GM12892 (cell line): ENCODE measurements around the gene KAZN.

Source experiments
- DNase-seq: peaks from one replicate; pipeline ENCODE4 v3.0.0; 2011; ENCODE audit not compliant: insufficient read length
- FAIRE-seq: peaks from 2 replicates; lab custom pipeline; 2011; peaks lifted over from hg19 to GRCh38; lab: Jason Lieb, UNC
- POLR2A ChIP-seq: IDR thresholded peaks from 2 replicates; pipeline ENCODE4 v1.6.1; 2011; ENCODE audit warnings: low read depth, low read length, control low read depth
- POLR2AphosphoS5 ChIP-seq: IDR thresholded peaks from 2 replicates; pipeline ENCODE4 v1.6.1; 2011; ENCODE audit warnings: low read depth, low read length, control low read depth
- TAF1 ChIP-seq: IDR thresholded peaks from 2 replicates; pipeline ENCODE4 v1.6.1; 2011; ENCODE audit warnings: low read depth, mild to moderate bottlenecking, control low read depth, low read length, borderline replicate concordance

Gene KAZN

DNA sequence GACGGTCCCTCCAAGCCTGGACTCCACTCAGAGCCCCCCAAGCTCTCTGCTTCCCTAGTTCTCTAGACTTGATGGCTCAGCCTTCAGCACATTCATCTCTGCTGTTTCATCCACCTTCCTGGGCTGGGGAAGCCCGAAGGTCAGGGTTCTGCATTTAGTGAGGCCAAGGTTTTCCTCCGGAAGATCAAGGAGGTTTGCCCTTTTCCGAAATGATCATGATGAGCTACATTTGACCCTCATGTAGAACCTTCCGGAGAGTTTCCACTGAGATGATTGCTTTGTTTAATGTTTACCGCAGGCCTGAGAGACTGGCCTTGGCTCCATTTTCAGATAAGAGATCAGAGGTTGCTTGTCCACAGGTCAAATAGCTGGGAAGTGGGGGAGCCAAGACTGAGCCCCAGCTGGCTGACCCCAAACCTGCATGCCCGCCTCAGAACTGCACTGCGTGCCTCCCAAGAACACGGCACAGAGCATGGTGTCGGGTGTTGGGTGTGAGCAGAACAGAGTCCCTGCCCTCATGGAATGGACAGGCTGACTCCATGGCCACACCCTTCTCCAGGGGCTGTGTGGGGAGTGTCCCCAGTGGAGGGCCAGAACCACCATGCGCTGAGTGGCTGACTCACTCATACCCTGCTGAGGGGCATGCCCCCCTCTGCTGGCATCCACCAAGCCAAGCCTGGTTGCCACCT lies 354.3 kb downstream of the KAZN start:
- FAIRE-seq, result no peak
- TF ChIP-seq POLR2AphosphoS5 (no peak), POLR2A (no peak), TAF1 (no peak)
- DNase-seq, result no peak

DNA sequence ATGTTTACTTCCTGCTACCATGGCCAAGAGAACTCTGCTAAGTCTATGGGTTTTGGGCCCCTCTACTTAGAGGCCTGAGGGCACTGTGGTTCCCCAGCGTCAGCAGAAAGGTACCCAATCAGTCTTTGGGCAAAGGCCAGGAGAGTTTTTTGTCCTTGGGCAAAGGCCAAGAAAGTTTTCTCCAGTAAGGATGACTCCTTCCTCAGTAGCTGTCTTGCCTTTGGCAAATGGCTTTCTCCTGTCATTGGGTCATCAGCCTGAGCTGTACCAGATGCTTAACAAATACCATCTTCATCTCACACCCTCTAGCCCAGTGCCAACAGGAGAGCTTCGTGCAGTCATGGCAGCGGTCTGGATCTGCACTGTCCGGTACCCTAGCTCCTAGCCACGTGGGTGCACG lies 355.7 kb downstream of the KAZN start:
- TF ChIP-seq POLR2AphosphoS5, result no peak
- no peak for TF ChIP-seq TAF1
- DNase-seq (no peak), FAIRE-seq (no peak)

DNA sequence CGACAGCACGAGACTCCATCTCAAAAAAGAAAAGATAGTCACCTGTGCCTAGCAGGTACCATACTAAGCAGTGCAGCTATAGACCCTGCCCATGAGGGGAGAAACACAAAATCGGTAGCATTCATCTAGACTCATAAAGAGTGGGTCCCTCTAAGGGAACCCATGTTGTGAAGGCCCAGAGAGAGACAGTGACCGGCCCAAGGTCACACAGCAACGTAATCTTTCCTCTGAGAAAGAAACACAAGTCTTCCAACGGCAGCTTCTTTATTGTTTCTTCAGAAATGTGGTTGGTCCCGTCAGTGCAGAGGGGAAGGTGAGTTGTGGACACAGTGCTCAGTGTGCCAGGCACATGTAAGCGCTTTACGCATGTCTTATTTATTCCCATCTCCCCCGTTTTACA lies 356.4 kb downstream of the KAZN start:
- TF ChIP-seq POLR2AphosphoS5 (no peak), POLR2A (no peak), TAF1 (no peak)
- FAIRE-seq, result no peak
- no peak for DNase-seq

DNA sequence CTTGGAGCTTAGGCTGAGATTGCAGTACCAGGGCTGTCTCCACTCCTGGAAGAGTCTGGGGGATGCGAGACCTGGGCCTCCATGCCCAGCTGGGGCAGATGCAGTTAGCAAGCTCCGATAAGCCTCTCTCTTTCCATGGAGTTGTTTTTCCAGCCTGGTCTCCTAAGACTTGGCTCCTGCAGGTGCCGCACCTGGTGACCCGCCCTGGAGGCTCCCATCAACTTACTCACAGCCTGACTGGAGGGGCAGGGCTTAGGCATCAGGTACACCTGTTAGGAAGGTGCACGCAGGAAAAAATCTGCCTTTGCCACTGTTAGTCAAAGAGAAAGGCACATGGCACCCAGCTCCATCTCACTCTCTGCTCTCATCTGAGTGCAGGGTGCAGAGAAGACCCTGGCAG lies 356.9 kb downstream of the KAZN start:
- no peak for TF ChIP-seq TAF1
- no peak for TF ChIP-seq POLR2AphosphoS5
- FAIRE-seq (no peak), DNase-seq (no peak)

DNA sequence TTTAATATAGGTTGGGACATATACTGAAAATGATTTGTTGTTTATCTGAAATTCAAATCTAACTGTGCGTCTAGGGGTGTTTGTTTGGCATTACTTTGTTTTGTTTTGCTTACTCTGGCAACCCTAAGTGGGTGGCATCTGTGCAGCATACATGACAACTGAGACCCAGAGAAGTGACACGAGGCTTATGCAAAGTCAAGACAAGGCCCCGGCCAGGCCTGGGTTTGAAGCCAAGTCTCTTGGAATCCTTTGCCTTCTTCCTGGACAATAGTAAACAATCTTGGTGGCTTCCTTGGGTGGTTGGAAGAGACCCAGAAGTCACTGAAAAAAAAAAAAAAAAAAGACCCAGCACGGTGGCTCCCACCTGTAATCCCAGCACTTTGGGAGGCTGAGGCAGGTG lies 357.5 kb downstream of the KAZN start:
- TF ChIP-seq POLR2A, result no peak
- TF ChIP-seq TAF1, result no peak
- TF ChIP-seq POLR2AphosphoS5, result no peak
- FAIRE-seq (no peak), DNase-seq (no peak)

DNA sequence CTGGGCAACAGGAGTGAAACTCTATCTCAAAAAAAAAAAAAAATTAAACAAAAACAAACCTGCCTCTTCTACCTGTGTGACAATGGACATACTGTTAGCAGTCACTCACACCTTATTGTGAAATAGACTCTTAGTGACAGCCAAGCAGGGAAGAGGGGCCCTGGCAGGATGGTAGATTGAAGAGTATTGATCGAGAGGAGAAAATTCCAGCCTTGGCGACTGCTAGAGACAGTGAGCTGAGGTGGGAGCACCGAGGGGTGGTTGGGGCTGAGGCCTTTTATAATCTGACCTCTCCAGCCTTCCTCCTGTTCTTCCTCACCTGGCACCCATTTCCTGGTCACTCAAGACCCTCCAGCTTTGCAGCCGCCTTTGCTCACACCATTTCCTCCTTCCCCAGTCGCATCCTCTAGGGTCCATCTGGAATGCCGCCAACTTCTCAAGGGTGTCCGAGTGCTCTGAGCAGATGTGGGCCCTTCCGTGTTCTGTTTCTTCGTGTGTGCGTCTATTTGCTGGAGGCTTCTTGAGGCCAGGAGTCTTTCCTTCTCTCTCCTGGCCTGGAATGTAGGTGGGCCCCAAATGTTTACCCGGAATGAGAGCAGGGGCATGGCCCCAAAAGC lies 358.2 kb downstream of the KAZN start:
- no peak for DNase-seq
- FAIRE-seq, result no peak
- no peak for TF ChIP-seq POLR2A
- TF ChIP-seq POLR2AphosphoS5, result no peak
- no peak for TF ChIP-seq TAF1

DNA sequence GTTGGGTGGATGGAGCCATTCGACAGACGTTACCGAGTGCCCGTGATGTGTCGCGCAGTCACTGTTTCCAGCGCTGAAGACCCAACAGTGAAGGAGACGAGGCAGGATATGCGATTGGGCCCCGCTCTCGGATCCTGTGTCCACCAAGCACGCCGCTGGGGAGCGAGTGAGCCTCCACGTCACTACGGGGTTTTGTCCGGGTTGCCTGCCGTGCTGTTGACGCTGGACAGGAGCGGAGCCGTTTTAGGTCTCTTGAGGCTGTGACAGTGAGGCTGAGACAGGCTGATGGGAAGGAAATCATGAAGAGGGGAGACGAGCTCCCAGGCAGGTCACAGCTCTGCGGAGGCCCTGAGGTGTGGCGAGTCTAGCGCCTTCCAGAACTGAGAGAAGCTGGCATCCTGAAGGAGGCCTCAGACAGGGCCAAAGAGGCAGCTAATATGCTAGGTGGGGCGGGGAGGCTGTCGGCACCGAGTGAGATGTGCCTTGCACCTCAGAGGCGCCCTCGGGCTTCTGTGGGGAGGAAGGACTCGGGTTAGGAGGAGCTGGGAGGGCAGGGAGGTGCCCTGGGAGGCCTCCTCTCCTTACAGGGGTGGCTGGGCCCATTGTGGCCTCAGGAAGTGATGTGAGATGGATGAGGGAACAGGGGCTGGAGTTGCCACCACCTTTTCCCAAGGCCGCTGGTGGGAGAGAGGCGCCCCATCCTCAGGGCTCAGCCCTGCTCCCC lies 359.1 kb downstream of the KAZN start:
- DNase-seq (no peak), FAIRE-seq (no peak)
- TF ChIP-seq POLR2AphosphoS5 (no peak), TAF1 (no peak), POLR2A (no peak)

DNA sequence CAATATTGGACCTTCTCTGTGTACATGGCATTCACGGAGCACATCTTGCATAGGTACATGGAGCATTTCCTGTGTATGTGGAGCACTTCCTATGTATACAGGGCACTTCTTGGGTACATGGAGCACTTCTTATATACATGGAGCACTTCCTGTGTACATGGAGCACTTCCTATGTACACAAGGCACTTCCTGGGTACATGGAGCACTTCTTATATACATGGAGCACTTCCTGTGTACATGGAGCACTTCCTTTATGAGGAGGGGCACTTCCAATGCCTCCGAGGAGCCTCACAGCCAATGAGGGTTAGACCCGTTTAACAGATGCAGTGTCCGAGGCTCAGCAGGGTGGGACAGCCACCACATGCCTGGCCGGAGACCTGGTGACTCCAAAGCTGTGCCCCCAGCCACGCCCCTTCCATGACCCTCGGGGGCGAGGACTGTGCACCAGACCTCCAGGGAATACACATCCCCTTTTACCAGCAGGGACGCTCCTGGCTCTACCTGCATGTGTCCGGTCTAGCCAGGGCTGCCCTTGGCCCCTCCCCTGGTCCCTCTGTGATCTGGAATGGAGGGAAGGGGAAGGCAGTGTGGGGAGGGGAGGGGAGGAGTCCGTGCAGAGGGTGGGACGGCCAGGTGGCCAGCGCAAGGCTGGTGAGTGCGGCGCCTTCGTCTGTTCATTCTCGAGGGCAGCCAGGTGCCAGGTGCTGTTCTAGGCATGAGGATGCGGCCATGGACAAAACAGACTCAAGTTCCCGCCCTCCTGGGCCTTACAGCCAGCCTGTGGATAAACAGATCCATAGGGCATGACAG lies 360.0 kb downstream of the KAZN start:
- DNase-seq (no peak), FAIRE-seq (no peak)
- TF ChIP-seq TAF1 (no peak), POLR2AphosphoS5 (no peak), POLR2A (no peak)

DNA sequence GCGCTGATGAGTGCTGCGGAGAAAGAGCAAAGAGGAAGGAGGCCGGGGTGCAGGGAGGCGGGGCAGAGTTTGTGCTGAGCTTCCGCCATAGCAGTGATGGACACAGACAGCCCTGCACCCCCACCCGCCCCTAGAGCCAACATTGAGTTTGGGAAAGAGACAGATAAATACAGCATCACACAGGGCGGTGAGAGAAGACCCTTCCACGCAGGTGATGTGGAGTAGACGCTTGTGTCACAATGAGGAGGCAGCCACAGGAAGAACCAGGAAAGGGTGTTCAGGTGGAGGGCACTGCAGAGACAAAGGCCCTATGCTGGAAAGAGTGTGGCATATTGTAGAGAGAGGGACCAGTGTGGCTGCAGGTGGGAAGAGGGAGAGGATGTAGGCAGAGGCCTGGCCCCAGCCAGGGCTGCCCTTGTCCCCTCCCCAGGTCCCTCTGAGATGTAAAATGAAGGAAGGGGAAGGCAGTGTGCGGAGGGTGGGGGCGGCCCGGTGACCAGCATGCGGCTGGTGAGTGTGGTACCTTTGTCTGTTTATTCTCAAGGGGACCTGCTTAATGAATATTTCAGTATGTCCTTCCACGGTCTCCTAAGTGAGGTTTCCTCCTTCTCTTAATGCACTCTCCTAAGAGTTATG lies 360.7 kb downstream of the KAZN start:
- no peak for DNase-seq
- no peak for FAIRE-seq
- TF ChIP-seq TAF1 (no peak), POLR2A (no peak), POLR2AphosphoS5 (no peak)

DNA sequence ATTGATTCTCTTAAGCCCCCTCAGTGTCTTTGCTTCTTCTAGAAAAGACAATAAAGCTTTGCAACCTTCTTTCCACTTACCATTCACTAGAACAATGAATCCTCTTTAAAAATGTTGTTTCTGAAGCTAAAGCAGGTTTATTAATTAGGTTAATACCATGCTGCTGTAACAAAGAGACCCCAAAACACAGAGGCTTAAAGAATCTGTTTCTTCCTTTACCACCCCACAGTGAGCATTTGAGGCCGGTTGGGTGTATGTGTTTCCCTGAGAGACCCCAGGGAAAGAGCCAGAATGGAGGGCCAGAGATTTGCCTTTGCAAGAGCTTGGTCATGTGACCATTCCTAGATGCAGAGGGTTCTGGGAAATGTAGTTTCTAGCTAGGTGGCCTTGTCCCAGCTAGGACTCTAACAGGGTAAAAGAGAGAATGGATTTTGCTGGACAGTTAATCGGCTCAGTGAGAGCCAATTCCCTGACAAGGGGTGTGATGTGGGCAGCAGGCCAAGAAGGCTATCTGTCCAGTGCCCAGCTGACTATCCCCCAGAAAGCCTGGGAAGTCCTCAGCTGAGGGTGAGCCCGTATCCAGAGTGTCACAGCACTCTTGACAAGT lies 363.3 kb downstream of the KAZN start:
- FAIRE-seq, result no peak
- no peak for TF ChIP-seq TAF1
- no peak for TF ChIP-seq POLR2A
- TF ChIP-seq POLR2AphosphoS5, result no peak

More for the DNA sequence above, 363.3 kb downstream of the KAZN start:
- no peak for DNase-seq
